SH-SY5Y (cell line): ENCODE data around the gene PSMC3IP.

Experiments used
- GATA2 ChIP-seq: IDR thresholded peaks from 2 replicates; pipeline ENCODE4 v1.6.1; 2011; ENCODE audit warnings: mild to moderate bottlenecking, low read depth, low read length
- GATA3 ChIP-seq: IDR thresholded peaks from 2 replicates; pipeline ENCODE4 v1.6.1; 2011; ENCODE audit warnings: low read depth, mild to moderate bottlenecking, low read length, moderate library complexity

GRCh38 chr17:42529061-42529460 lies 48.5 kb downstream of the PSMC3IP start:
- TF ChIP-seq GATA2 (no peak), GATA3 (no peak)
